NCI-H748 treated with DMSO at 0.1 percent for 48 hours (cell line): Measurements from ENCODE around the gene KISS1R.
"Not testable (repeated sequence)": the region's sequence is repeated elsewhere in the genome, so short reads cannot be mapped to it uniquely, and the experiment has no call there.

Experiments
- DNase-seq: peaks from one replicate; lab custom pipeline; 2025; lab: John Stamatoyannopoulos, UW

KISS1R gene

DNA sequence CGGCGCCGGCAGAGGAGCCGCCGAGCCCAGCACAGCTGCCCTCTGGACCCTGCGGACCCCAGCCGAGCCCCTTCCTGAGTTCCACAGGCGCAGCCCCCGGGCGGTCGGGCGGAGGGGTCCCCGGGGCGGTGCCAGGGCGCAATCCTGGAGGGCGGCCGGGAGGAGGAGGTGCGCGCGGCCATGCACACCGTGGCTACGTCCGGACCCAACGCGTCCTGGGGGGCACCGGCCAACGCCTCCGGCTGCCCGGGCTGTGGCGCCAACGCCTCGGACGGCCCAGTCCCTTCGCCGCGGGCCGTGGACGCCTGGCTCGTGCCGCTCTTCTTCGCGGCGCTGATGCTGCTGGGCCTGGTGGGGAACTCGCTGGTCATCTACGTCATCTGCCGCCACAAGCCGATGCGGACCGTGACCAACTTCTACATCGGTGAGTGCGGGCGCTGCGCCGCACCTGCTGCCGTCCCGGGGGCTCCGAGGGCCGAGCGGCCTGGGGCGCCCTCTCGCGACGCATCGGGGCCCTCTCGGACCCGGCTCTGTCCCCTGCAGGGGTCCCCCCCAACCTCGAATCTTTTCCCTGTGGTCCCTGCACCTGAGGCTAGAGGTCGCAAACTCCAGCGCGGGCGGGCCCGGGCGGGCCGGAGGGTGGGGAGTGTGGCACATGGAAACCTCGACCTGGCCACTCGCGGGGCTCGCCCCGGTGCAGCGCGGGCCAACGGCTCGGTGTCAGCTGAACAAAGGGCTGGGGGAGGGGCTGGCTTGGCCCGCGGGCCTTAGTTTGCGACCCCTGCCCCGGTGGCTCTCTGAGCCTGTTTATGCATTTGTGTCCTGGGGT is at the start of gene KISS1R:
TSS of gene KISS1R (plus strand) at position 11 of the 829 bp plus-strand sequence. CDS start at position 181, 170 bp downstream.
- peak; percentile 24 for DNase-seq

DNA sequence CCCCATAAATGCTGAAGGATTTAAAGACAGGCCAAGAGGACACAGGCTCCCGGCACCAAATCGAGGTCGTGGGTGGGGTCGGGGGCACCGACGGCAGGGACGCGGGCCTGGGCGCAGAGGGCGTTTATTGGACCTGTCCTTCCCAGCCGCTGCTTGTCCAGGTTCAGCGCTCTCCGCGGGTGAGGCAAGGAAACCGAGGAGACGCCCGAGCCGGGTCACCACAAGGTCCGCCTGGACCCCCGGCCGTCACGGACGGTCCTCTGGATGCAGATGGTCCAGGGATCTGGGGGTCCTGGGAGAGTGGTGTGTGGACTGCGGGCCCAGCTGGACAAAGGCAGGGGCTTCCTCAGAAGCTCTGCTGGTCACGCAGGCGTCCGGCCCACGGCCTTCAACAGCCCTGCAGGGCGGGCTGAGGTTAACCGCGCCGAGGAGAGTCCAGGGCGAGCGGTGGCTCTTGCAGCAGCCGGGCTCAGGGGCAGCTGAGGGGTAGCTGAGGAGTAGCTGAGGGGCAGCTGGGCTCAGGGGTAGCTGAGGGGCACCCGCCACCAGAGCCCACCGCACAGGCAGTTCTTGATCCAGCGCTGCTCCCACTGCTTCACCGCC is 49.2 kb upstream of the KISS1R start:
- no peak for DNase-seq

DNA sequence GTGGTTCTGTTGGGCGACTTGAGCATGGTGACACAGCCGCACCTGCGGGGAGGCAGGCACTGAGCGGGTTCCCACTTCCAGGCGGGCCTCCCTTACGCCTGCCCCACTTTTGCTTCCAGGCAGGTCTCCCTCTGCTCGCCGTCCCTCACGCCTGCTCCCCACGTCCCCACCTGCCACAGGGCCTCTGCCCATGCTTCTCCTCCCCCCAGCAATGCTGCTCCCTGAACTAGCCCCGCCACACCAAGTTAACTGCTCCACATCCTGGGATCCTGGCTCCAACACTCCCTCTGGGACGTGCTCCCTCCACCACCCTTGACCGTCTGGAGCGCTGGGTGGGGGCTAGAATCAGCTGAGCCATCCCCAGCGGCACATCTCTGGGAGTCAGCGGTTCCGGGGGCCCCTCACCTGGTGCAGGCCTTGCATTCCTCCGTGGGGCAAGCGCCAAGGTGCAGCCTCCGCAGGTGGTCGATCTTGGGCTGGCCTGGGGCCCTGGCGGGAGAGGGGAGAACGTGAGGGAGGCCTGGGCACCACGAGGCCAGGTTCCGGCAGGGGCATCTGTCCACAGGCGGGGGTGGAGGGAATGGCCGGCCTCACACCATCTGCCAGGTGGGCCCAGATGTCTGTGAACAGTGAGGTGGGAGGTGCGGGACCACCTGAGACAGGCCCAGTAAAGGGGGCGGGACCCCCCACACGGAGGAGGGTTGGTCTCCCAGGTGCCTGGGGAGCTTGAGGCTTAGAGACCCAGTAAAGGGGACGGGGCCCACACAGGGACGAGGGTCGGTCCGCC is 48.5 kb upstream of the KISS1R start:
- no peak for DNase-seq

DNA sequence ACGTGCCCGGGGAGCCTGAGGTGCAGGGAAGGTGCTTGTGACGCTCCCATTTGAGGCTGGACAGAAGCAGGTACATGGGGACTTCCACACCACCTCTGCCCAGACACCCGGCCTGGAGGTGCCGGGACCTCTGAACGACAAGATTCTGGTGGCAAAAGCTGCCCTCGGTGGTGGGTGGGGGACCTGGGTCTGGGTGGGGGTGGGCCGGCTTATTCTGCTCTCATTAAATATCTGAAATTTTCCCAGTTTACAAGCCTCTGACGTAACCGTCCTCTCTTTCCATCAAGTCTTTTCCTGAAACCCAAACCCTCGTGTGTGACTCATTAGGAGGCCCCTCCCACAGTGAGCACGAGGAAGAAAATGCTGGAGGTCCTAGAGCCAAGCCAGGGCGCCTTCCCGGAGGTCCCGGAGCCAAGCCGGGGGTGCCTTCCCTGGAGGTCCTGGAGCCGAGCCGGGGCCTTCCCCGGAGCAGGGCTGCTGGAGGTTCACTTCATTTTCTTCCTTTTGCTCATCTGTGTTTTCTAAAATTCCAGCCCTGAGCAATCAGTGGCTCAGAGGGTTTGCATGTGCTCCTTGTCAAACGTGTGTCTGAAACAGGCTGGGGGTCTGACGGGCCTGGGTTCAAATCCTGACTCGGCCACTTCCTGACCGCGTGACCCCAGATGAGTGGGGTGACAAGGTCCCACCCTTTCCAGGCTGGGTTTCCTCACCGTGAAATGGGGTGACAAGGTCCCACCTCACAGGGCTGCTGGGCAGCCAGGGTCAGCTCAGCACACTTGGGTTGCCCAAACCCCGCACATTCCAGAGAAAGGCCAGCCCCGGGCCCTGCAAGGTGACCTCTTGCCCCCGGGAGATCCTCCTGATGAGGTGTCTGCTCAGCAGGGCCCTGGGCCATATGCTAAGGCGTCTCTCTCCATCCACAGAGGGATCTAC is 47.6 kb upstream of the KISS1R start:
- DNase-seq, result no peak

DNA sequence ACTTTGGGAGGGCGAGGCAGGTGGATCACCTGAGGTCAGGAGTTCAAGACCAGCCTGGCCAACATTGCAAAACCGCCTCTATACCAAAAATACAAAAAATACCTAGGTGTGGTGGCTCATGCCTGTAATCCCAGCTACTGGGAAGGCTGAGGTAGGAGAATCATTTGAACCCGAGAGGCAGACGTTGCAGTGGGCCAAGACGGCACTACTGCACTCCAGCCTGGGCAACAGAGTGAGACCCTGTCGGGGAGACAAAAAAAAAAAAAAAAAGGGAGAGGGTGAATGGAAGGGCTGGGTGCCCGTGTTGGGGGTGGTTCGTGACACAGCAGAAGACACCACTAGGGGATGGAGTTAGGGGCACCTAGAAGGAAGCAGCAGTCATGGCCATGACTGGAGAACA is 46.8 kb upstream of the KISS1R start:
- no peak for DNase-seq

DNA sequence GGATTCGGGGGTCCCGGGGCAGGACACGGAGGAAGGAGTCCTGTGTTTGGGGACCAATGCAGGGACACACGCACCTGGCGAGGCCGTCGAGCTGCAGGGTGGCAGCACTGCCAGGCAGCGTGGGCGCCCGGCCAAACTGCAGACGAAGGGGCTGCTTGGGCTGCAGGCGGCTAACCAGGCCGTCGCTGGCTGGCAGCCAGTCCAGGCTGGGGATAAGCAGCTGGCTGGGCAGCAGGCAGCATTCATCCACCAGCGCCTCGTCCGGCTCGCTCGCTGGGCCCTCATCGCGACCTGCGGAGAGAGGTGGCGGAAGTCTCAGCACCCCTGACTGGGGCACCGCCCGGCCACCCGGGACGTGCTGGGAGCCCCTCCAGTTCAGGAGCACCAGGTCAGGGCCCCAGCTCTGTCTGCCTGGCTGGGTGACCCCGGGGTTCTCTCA is 46.2 kb upstream of the KISS1R start:
- DNase-seq, result no peak

DNA sequence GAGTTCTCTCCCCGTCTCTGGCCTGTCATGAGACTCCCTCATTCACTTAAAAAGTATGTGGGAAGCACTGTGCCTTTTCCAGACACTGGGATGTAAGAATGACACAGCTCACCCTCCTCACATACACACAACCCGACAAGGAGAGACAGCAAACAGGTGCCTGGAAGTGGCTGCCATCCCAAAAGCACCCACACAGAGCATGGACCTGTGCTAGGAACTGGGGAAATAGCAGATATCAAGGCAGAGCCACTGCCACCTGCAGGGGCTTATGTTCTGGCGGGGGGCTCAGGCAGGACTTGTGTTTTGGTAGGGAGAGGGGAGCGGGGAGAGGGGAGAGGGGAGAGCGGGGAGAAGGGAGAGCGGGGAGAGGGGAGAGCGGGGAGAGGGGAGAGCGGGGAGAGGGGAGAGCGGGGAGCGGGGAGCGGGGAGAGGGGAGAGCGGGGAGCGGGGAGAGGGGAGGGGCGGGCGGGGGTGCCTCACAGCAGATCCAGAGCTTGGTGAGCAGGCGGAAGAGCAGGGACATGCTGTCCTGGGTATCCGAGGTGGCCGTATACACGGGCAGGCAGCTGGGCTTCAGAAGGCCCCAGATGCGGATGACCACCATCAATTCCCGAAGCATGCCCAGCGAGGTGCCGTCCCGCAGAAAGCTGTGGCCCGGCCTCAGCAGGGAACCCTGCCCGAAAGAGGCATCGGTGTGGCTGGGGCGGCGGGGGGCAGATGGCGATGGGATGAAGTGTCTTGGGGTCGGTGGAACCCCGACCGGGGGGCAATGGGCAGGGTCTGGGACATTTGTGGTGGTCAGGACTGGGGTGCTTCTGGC is 45.5 kb upstream of the KISS1R start:
- no peak for DNase-seq

DNA sequence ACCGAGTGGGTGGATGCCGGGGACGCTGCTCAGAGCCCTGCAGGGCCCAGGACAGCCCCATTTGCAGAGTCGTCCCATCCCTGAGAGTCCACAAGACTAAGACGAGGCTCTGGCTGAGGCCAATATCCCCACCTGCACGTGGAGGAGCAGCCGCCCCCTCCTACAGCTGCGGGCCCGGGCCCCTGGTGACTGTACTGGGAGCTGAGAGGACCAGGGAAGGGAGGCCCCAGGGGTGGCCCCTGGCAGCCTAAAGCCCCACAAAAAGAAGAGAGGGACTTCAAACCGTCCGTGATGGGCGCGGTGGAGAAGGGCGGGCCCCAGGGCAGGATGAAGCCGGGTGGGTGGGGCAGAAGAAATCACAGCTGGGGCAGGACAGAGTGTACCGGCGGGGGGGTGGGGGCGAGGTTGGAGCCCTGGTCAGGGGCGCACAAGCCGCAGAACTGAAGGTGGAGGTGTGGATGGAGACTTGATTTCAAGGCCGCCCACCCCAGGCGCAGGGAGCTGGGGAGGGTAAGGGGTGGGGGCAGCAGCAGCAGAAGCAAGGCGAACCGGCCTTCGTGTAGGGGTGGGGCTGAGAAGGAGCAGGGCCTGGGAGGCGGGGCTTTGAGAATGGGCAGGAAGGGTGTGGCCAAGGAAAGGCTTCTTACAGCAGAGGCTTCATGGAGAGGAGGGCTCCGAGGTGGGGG is 44.7 kb upstream of the KISS1R start:
- DNase-seq, result no peak

DNA sequence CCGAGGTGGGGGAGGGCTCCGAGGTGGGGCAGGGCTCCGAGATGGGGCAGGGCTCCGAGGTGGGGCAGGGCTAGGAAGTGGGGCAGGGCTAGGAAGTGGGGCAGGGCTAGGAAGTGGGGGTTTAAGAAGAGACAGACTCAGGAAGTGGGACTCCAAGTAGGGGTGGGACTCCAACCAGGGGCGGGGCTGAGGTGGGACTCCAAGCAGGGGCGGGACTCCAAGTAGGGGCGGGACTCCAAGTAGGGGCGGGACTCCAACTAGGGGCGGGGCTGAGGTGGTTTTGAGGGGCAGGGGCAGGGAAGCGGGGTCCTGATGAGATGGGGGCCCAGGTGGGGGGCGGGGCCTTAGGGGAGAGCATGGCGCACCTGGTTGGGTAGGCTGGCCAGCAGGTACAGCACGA is 44.0 kb upstream of the KISS1R start:
- no peak for DNase-seq

DNA sequence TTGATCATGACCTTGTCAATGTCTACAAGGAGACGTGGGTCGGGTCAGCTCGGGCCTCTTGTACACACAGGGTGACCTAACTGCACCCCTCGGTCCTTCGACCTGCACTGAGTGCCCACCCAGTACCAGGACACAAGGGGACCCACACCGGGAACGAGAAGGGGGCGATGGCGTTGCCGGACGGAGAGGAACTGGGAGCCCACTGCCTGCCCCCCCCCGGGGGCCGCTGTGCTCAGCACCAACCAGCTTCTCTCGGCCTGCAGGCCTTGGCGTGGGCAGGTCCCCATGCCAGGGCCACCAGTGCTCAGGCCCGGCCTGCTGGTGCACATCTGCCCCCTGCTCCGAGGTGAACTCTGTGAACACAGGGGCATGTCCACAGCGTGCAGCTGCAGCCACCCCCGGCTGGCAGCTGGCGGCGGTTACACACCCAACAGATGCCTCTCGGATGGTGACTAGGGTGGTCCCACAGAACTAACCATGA is 43.5 kb upstream of the KISS1R start:
- DNase-seq, result no peak

DNA sequence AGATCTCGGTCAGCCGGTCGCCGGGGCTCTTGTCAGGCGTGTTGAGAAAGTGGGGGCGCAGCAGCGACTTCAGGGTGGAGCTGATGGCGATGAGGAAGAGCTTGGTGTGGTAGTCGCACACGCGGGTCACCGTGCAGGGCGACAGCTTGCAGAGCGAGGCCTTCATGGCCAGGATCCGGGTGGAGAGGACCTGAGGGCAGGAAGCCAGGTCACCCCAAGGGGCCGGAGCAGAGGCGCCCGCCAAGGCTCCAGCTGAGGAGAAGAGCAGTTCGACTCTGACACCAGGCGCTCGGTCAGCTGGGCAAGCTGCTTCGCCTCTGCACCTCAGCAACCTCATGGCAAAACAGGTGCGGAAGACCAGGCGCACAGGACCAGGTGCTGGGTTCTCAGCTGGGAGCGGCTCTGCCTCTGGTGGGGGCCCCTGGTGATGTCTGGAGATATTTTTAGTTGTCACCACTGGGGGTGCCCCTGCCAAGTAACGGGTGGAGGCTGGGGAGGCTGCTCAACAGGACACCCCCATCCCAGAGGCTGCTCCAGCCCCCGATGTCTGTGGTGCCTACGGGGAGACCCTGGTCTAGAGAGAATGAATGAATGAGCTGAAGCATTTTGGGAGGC is 41.8 kb upstream of the KISS1R start:
- no peak for DNase-seq

DNA sequence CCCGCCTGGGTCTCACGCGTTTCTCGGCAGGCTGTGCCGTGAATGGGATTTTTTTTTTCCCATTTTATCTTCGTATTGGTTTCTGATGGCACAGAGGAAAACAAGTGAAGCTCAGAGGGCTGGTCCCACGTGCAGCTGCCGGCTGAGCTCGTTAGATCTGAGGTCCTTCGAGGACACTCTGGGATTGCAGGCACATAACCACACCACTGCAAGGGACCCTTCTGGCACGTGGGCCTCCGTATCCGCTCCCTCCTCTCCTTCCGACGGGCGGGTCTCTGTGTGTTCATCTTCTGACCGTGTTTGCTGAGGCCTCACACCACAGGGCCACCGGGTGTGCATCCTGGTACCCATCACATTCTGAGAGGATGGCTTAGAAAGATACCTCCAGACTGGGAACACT is 41.0 kb upstream of the KISS1R start:
- DNase-seq, result no peak

DNA sequence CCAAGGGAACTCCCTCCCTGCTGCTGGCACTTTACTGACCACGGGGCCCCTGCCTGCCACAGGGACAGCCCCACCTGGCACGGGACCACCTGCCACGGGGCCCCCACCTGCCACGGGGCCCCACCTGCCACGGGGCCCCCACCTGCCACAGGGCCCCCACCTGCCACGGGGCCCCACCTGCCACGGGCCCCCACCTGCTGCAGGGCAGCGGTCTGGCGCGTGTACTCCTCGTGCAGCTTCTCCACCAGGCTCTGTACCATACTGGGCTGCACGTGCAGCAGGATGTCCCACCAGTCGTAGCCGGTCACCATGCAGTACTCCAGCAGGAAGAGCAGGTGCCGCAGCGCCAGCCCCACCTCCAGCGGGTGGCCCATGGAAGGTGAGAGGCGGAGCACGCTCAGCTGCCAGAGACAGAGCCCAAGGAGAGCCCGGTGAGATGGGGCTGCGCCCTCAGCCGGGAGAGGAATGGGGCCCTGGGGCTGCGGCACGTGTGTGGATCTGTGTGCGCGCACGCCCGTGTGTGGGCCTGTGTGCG is 40.3 kb upstream of the KISS1R start:
- DNase-seq, result no peak

DNA sequence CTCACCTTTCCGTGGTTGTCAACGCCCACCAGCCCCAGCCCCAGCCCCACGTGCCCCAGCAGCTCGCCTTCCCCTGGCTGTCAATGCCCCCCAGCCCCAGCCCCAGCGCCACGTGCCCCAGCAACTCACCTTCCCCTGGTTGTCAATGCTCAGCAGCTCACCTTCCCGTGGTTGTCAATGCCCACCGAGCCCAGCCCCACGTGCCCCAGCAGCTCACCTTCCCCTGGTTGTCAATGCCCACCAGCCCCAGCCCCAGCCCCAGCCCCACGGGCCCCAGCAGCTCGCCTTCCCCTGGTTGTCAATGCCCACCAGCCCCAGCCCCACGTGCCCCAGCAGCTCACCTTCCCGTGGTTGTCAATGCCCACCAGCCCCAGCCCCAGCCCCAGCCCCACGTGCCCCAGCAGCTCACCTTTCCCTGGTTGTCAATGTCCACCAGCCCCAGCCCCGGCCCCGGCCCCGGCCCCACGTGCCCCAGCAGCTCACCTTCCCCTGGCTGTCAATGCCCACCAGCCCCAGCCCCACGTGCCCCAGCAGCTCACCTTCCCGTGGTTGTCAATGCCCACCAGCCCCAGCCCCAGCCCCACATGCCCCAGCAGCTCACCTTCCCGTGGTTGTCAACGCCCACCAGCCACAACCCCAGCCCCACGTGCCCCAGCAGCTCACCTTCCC is 39.0 kb upstream of the KISS1R start:
- DNase-seq, result not testable (repeated sequence)

DNA sequence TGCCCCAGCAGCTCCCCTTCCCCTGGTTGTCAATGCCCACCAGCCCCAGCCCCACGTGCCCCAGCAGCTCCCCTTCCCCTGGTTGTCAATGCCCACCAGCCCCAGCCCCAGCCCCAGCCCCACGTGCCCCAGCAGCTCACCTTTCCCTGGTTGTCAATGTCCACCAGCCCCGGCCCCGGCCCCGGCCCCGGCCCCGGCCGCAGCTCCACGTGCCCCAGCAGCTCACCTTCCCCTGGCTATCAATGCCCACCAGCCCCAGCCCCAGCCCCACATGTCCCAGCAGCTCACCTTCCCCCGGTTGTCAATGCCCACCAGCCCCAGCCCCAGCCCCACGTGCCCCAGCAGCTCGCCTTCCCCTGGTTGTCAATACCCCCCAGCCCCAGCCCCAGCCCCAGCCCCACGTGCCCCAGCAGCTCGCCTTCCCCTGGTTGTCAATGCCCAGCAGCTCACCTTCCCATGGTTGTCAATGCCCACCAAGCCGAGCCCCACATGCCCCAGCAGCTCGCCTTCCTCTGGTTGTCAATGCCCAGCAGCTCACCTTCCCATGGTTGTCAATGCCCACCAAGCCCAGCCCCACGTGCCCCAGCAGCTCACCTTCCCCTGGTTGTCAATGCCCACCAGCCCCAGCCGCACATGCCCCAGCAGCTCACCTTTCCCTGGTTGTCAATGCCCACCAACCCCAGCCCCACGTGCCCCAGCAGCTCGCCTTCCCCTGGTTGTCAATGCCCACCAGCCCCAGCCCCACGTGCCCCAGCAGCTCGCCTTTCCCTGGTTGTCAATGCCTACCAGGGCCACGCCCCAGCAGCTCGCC is 38.2 kb upstream of the KISS1R start:
- DNase-seq, result not testable (repeated sequence)

DNA sequence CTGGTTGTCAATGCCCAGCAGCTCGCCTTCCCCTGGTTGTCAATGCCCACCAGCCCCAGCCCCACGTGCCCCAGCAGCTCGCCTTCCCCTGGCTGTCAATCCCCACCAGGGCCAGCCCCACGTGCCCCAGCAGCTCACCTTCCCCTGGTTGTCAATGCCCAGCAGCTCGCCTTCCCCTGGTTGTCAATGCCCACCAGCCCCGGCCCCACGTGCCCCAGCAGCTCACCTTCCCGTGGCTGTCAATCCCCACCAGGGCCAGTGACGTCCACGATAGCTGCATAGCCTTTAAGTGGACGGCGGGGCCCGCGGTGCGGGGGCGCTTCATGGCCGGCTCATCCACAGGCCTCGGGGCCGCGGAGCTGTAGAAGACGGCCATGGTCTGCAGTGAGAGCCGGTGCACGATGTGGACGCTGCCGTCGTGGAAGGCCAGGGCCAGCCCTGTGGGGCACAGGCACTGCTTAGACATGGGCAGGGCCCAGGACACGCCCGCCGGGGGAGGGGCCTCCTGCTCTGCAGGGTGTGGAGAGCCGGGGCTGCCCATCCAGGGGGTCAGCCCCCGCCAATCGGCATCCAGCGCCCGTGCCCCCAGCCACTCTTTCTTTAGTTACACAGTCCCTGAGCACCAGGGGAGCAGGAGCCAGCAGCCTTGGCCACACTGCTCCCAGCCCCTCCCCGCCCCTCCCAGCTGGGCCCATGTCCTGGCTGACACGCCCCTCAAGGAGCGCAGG is 37.3 kb upstream of the KISS1R start:
- DNase-seq, result no peak

DNA sequence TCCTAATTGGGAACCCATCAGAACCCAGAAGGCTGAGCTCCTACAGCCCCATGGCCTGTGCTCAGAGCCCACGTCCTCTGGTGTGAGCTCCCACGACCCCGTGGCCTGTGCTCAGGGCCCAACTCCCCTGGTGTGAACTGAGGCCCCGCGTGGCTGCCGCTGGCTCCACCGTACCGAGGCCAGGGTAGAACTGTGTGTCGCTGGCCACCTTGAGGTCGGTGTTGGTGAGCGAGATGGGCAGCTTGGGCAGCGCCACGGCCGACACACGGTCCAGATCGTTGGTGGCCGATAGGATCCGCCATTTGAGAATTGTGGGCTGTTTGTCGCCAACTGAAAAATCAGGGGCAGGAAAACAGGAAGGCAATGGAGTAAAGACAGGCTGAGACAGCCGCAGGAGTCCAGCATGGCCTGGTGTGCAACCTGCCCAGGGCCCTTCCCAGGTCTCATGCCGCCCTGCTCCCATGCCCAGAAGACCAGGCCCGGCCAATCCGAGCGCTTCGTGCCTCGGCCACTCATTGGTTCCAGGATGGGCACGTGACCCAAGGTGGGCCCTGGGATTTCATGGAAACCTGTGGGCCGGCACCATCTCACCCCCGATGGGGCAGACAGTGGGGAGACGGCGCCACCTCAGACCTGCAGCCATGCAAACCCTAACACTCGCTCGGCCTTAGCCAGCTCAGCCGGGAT is 35.6 kb upstream of the KISS1R start:
- no peak for DNase-seq
